GM21723 (cell line): Measurements from ENCODE around the gene ZNF605.
"Not testable (repeated sequence)": the region's sequence is repeated elsewhere in the genome, so short reads cannot be mapped to it uniquely, and the experiment has no call there.

Experiments
- ATAC-seq: cut with Tn5 transposase; IDR thresholded peaks from one replicate; pipeline ENCODE4 v1.9.1; 2021; ENCODE audit warnings: mild to moderate bottlenecking, moderate library complexity; ENCODE audit not compliant: unreplicated experiment

The ZNF605 gene

GRCh38 chr12:132956011-132956788 lies at the start of gene ZNF605:
TSS of gene ZNF605 (minus strand) at chr12:132956306. CDS start at chr12:132945635, 10,671 bp downstream.
- peak; percentile 96 for ATAC-seq

DNA sequence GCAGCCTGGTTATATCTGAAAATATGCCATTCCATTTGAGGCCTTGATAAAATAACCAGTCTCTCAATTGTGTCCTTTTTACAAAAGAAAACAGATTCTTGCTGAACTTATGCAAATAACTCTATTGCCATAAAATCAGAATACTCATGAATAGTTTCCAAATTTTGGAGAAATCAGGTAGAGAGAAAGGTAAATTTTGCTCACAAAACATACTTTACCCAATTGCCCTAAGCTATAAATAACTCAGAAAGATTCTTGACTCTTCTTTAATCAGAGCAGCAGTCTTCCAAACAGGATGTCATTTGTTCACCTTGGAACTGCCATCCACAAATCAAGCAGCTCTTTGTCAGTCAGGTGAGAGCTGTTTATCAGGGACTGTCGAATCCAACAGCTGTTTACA lies 42.6 kb upstream of the ZNF605 start:
- ATAC-seq = no peak

DNA sequence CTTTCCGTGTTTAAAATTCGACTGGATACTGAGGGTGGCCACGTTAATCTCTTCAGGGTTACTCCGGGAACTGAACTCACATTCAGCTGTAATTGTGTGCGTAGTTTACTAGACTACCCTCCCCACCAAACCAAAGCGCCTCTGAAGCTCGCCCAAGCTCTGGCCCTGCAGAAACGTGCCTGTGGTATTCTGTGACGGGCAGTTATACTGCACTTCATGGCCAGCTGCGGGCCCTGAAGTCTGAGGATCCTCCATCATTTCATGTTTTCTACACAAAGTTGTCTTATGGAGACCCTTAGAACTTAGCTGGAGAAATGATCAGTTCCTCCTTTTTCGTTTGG lies 30.7 kb upstream of the ZNF605 start:
- ATAC-seq = peak; percentile 13

DNA sequence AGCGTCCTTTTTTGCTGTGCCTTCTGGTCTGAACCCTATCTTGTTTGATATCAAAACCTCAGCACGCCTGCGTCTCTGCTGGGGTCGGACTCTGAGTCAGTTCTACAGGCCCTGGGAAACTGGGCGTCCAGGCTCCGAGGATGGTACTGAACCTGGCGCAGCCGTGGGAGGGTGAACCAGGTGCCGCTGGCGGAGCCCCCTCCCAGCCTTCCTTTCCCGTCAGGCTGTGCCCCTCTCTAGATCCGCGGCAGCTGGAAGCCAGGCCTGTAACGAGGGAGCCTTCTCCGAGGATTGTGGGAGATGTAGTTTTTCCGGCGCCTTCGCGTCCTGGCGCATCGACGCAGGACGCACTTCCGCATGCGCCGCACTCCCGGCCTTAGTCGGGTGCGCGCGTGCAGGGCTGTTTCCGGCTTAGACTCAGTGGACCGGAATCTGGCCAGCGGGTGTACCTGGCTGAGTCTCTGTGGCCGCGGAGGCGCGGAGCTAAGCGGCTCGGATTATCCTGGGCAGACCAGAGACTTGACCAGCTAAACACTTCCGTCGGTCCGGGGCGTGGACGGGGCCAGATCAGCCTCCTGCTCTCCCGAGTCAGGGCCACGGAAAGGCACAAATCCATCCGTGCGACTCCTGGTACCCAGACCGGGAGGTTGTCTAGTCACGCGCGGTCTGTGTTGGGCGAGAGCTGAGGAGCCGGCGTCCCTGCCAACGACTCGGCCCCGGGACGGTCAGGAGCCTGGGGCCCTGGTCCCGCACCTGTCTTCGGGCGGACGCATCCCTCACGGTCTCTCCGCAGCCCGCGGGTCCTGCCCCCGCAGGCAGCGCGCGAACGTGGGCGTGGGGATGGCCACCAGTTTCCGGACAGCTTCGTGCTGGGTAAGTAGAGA lies 30.1 kb upstream of the ZNF605 start, which contains the start of gene ZNF26:
Gene ZNF26 (plus strand): TSS at position 367 of the 884 bp plus-strand sequence. CDS start 474 bp downstream, at position 841.
- peak; percentile 96 for ATAC-seq

GRCh38 chr12:132976870-132977269 lies 20.8 kb upstream of the ZNF605 start:
- not testable (repeated sequence) for ATAC-seq

- ATAC-seq = no peak
Observed at GRCh38 chr12:132972374-132972773, 16.3 kb upstream of the ZNF605 start.

DNA sequence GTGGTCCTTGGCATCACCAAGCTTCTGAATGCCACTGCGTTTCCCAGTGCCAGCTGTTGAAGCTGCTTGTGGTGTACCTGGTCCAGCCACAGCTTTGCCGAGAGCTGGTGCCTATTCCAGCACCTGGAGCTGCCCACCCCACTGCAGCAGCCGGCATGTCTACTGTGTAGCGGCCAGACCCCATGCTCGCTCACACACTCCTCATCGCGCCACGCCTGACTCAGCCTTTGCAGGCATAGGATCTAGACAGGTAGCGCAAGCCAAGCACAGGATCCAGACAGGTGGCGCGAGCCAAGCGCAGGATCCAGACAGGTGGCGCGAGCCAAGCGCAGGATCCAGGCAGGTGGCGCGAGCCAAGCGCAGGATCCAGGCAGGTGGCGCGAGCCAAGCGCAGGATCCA lies 11.6 kb upstream of the ZNF605 start:
- no peak for ATAC-seq

GRCh38 chr12:132966676-132967415 lies 10.7 kb upstream of the ZNF605 start:
- ATAC-seq = no peak

DNA sequence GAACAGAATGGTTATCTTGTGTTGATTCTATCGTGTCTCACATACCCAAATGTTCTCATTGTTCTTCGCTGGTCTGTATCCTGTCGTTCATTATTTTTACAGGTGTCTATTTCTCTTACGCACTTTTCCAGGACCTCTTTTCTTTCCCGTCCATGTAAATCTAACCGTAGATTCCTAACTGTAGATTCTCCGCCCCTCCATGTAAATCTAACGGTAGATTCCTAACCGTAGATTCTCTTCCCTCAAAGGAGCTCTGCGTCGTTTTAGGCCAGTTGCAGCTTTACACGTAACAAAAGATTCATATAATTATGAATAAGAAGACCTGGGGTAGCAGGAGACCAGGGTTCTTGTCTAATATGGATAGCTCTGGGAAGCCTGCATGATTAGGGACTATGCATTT lies 9.7 kb upstream of the ZNF605 start:
- no peak for ATAC-seq

DNA sequence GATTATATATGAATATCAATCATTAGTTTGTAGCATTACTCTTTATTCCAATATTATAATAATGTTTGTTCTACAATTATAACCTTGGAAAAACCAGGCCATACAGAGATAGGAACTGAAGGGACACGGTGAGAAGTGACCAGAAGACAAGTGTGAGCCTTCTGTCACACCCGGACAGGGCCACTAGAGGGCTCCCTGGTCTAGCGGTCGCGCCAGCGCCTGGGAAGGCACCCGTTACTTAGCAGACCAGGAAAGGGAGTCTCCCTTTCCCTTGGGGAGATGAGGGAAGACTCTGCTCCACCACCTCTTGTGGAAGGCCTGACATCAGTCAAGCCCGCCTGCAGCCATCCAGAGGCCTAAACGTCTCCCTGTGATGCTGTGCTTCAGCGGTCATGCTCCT lies 7.8 kb upstream of the ZNF605 start:
- not testable (repeated sequence) for ATAC-seq

GRCh38 chr12:132961790-132962189 lies 5.7 kb upstream of the ZNF605 start:
- ATAC-seq = not testable (repeated sequence)

- ATAC-seq = peak; percentile 39
Observed at GRCh38 chr12:132955094-132956010, 754 bp downstream of the ZNF605 start.

GRCh38 chr12:132954471-132955048 lies 1.5 kb downstream of the ZNF605 start:
- no peak for ATAC-seq

- ATAC-seq = no peak
Observed at GRCh38 chr12:132953771-132954170, 2.3 kb downstream of the ZNF605 start.

- ATAC-seq = no peak
Observed at GRCh38 chr12:132953163-132953425, 3.0 kb downstream of the ZNF605 start.

DNA sequence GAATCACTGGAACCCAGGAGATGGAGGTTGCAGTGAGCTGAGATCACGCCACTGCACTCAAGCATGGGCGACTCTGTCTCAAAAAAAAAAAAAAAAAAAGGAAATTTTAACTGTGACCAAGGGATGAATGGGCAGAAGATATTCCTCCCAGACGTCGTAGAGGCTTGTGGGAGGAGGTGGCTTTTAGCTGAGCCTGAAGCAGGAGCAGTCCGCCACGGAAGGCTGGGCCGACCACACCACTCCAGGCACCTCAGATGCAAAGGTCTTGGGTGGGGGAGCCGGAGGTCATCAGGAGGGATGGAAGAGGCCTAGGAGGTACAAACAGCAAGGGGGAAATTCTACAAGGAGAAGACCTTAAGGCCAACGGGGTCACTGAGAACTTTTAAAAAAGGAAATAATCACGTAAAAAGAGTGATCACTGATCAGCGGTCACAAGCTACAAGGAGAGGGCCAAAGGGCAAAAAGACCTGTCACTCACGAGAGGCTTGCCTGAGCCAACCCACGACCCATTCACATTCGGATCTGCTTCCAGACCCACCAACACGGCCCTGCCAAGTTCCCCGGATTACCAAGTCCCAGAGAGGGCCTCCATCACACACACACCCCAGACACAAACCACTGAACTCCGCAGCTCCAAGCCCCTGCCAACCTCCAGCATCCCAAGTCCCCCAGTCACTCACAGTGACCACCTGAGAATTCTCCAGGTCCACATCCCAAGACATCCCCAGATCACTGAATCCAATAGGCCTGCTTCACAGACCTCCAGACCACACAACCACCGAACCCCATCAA lies 3.5 kb downstream of the ZNF605 start:
- no peak for ATAC-seq

- ATAC-seq = no peak
Observed at GRCh38 chr12:132951649-132952048, 4.5 kb downstream of the ZNF605 start.

- ATAC-seq = no peak
Observed at GRCh38 chr12:132950844-132951535, 5.1 kb downstream of the ZNF605 start.
